HEK293T (cell line): Measurements from ENCODE around the gene CAMK2B.

Source experiments
- ARNT ChIP-seq: fragments of 450-650 bp; IDR thresholded peaks from 2 replicates; pipeline ENCODE4 v1.6.1; 2017; ENCODE audit warnings: mild to moderate bottlenecking
- BHLHE40 ChIP-seq: fragments of 450-650 bp; IDR thresholded peaks from 2 replicates; pipeline ENCODE4 v1.6.1; 2016; ENCODE audit warnings: mild to moderate bottlenecking, moderate library complexity, borderline replicate concordance
- ELF4 ChIP-seq: fragments of 450-650 bp; IDR thresholded peaks from 2 replicates; pipeline ENCODE4 v1.6.1; 2017; ENCODE audit warnings: antibody characterized with exemption
- FOXM1 ChIP-seq: fragments of 450-650 bp; IDR thresholded peaks from 2 replicates; pipeline ENCODE4 v1.6.1; 2017; ENCODE audit warnings: mild to moderate bottlenecking, borderline replicate concordance
- HDGF ChIP-seq: fragments of 450-650 bp; IDR thresholded peaks from 2 replicates; pipeline ENCODE4 v1.6.1; 2017; ENCODE audit warnings: antibody characterized with exemption, borderline replicate concordance
- SP1 ChIP-seq: fragments of 450-650 bp; IDR thresholded peaks from 2 replicates; pipeline ENCODE4 v1.6.1; 2017
- TARDBP ChIP-seq: fragments of 450-650 bp; IDR thresholded peaks from 2 replicates; pipeline ENCODE4 v1.6.1; 2016
- ZNF384 ChIP-seq: fragments of 450-650 bp; IDR thresholded peaks from 2 replicates; pipeline ENCODE4 v1.6.1; 2016

DNA sequence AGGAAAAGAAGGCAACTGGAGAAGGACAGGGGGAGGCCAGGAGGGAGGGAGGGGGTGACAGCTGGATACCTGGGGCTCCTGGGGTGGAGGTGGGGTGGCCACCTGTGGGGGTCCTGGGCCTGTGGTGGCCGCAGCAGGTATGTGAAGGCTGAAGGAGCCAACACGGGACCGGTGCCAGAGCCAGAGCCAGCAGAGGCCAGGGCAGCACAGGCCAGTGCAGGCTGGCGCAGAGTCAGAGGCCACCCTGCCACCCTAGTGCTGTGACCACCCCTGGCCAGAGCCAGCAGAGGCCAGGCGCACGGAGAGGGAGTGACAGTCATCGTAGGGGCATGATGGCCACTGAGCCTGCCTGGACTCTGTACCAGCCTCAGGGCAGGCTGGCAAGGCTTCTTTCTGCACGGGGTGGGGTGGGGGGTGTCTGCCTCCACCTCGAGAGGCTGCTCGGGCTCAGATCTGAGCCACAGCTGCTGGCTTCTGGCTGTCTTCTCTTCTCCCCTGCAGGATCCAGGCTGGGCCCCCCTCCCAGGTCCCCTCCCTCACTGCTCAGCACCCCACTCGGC lies 95.8 kb downstream of the CAMK2B start:
- TF ChIP-seq SP1 (no peak), ARNT (no peak), BHLHE40 (no peak), ZNF384 (no peak), FOXM1 (no peak), ELF4 (no peak), TARDBP (no peak), HDGF (no peak)
